ENCODE measurements around the gene UBASH3B. TPM values are rescaled to one million over a fixed set of nuclear protein-coding genes. Genes with fewer than 3 reads are reported as not detected.

Gene UBASH3B
- total RNA-seq, 1 donor from 2014 or later = 6.6 TPM

DNA sequence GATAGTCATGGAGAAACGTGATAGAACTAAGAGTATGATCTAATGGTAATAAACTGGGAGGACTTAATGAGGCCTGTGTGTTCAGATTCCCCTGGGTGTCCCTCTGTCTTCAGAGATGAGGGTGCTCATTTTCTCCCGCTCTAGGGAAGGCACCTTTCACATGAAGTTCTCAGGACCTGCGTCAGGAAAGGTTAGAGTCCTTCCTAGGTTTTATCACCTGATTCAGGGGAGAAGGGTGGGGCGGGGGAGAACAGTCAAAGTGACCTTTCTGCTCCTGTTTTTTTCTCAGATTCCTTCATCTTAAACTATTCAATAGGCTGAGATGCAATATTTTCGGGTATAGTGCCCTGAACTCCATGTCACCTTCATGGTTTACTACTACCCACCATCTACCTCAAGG is 160.4 kb downstream of the UBASH3B start:
- peaks cover 25% of the 10 kb centered on the region for H3K9me3 Mint-ChIP-seq
- peak overlapping the region; percentile 85 for H3K27ac Mint-ChIP-seq
- TF ChIP-seq, protein P1, sequence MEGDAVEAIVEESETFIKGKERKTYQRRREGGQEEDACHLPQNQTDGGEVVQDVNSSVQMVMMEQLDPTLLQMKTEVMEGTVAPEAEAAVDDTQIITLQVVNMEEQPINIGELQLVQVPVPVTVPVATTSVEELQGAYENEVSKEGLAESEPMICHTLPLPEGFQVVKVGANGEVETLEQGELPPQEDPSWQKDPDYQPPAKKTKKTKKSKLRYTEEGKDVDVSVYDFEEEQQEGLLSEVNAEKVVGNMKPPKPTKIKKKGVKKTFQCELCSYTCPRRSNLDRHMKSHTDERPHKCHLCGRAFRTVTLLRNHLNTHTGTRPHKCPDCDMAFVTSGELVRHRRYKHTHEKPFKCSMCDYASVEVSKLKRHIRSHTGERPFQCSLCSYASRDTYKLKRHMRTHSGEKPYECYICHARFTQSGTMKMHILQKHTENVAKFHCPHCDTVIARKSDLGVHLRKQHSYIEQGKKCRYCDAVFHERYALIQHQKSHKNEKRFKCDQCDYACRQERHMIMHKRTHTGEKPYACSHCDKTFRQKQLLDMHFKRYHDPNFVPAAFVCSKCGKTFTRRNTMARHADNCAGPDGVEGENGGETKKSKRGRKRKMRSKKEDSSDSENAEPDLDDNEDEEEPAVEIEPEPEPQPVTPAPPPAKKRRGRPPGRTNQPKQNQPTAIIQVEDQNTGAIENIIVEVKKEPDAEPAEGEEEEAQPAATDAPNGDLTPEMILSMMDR (IDR thresholded peaks at IDR 0.05; ENCODE audit: unreplicated experiment) = no peak

DNA sequence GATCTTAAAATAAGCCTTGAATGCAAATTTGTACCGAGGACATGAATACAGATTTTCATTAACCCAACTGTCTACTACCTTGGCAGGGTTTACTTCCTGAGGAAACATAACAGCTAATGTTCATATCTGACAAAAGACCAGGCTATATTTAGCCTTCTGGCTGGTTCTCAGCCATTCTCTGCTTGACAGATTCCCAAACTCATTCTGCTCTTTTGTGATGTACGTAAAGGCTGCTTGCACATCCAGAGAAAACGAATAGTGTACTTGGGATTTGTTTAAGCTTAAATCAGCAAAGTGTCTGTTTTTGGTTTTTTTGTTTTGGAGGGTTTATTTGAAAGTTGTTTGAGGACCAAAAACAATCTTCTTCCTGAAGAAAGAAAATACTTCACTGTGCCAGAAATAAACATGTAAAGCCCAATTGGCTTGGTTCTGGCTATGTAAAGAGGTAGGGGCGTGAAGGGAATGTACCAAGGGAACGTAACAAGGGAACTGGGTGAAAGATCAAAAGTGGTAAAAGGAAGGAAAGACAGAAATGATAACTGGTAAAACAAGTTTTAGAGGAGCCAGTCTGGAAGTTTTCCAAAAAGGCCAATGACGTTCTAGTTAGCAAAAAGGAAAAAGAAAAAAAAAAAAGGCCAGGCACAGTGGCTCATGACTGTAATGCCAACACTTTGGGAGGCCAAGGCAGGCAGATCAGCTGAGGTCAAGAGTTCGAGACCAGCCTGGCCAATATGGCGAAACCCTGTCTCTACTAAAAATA is 161.4 kb downstream of the UBASH3B start:
- H3K4me1 Mint-ChIP-seq = peaks cover 14% of the 10 kb centered on the region
- no peaks in the 10 kb centered on the region for H3K27me3 Mint-ChIP-seq (ENCODE audit: low read depth)
- H3K4me3 Mint-ChIP-seq = no peak overlapping the region
- H3K9me3 Mint-ChIP-seq = peaks cover 32% of the 10 kb centered on the region
- H3K36me3 Mint-ChIP-seq = peaks cover 6% of the 10 kb centered on the region
- TF ChIP-seq, protein P1 (IDR thresholded peaks at IDR 0.05; ENCODE audit: unreplicated experiment) = no peak
- peak overlapping the region; percentile 85 for H3K27ac Mint-ChIP-seq
- DNase-seq (ENCODE audit: low spot score in 2 of 2, unreplicated experiment in 2 of 2) = no peak

More for the DNA sequence above, 160.4 kb downstream of the UBASH3B start:
- DNase-seq (ENCODE audit: low spot score in 2 of 2, unreplicated experiment in 2 of 2) = no peak
- Mint-ChIP-seq H3K36me3 (peaks cover 6% of the 10 kb centered on the region), H3K4me3 (no peak overlapping the region), H3K27me3 (ENCODE audit: low read depth) (no peaks in the 10 kb centered on the region), H3K4me1 (peaks cover 16% of the 10 kb centered on the region)

DNA sequence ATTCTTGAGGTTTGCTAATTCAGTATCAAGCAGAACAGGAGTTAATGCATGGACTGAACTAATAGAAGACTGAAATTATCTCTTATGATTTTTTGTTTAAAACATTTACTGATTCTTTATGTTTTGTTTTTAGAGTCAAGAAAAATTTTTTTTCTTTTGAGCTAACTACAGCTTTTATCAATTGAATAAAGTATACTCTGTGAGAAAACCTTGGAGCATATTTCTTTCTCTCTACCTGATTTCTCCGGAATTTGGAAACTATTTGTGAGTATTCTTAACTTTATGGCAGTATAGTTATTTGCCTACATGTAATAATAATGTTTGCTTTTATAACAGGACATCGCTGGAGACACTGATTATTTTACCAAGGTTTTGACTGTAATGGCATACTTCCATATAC is 164.6 kb downstream of the UBASH3B start:
- H3K4me3 Mint-ChIP-seq = no peak overlapping the region
- no peak for DNase-seq (ENCODE audit: low spot score in 2 of 2, unreplicated experiment in 2 of 2)
- H3K36me3 Mint-ChIP-seq = peaks cover 6% of the 10 kb centered on the region
- TF ChIP-seq, protein P1 (IDR thresholded peaks at IDR 0.05; ENCODE audit: unreplicated experiment) = no peak
- H3K27ac Mint-ChIP-seq = no peak overlapping the region
- peaks cover 8% of the 10 kb centered on the region for H3K4me1 Mint-ChIP-seq
- peaks cover 3% of the 10 kb centered on the region for H3K27me3 Mint-ChIP-seq (ENCODE audit: low read depth)
- H3K9me3 Mint-ChIP-seq = peaks cover 48% of the 10 kb centered on the region

DNA sequence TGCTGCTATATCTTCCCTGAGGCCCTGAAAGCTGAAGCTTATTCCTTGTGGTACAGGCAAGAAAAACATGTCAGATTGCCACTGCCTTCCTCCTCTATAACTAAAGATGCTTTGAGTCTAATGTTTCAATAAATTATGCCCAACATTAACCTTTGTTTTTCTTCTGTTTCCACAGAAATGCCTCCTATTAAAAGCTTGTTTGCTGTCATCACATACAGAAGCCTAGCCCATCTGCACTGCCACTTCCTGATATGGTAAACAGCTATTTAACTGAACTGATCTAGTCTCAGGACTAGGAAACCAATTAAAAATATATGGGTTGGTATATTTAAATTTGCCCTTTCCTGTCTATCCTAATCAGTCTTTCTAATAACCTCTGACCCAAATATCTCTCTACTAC is 165.6 kb downstream of the UBASH3B start:
- peaks cover 4% of the 10 kb centered on the region for H3K27me3 Mint-ChIP-seq (ENCODE audit: low read depth)
- DNase-seq (ENCODE audit: low spot score in 2 of 2, unreplicated experiment in 2 of 2) = no peak
- TF ChIP-seq, protein P1 (IDR thresholded peaks at IDR 0.05; ENCODE audit: unreplicated experiment) = no peak
- no peak overlapping the region for H3K4me3 Mint-ChIP-seq
- H3K27ac Mint-ChIP-seq = no peak overlapping the region
- peaks cover 8% of the 10 kb centered on the region for H3K36me3 Mint-ChIP-seq
- peaks cover 59% of the 10 kb centered on the region for H3K9me3 Mint-ChIP-seq
- peaks cover 8% of the 10 kb centered on the region for H3K4me1 Mint-ChIP-seq

DNA sequence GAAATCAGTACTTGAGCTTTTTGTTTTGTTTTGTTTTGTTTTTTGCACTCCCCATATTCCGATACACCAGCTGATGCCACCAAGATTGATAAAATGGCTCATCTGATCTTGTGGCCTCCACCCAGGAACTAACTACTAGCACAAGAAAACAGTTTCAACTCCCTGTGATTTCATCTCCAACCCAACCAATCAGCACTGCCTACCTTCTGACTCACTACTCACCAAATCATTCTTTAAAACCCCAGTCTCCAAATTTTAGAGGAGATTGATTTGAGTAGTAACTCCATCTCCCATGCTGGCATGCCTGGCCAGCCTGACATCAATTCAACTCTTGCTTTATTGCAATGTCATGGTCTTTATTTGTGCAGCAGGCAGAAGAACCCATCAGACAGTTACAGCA is 166.7 kb downstream of the UBASH3B start:
- H3K4me3 Mint-ChIP-seq = no peak overlapping the region
- peaks cover 8% of the 10 kb centered on the region for H3K36me3 Mint-ChIP-seq
- H3K9me3 Mint-ChIP-seq = peaks cover 62% of the 10 kb centered on the region
- no peak overlapping the region for H3K27ac Mint-ChIP-seq
- H3K4me1 Mint-ChIP-seq = peaks cover 2% of the 10 kb centered on the region
- peaks cover 4% of the 10 kb centered on the region for H3K27me3 Mint-ChIP-seq (ENCODE audit: low read depth)
- TF ChIP-seq, protein P1 (IDR thresholded peaks at IDR 0.05; ENCODE audit: unreplicated experiment) = no peak
- no peak for DNase-seq (ENCODE audit: low spot score in 2 of 2, unreplicated experiment in 2 of 2)
